H9 (cell line): ENCODE measurements around the gene CDC25A. TPM values are rescaled to one million over a fixed set of nuclear protein-coding genes. Genes with fewer than 3 reads are reported as not detected.

ENCODE experiments used
- DNase-seq: peaks from one replicate; pipeline ENCODE4 v3.0.0-alpha.2; 2017
- H2AFZ ChIP-seq: one replicate; pipeline ENCODE4 v1.6.1; 2013; ENCODE audit warnings: mild to moderate bottlenecking, low read length, control low read depth, moderate library complexity
- H2AK5ac ChIP-seq: 2 replicates; pipeline ENCODE4 v1.6.1; 2013; ENCODE audit warnings: low read length, control low read depth, mixed read lengths; ENCODE audit not compliant: insufficient read length
- H2BK120ac ChIP-seq: one replicate; pipeline ENCODE4 v1.6.1; 2013; ENCODE audit warnings: low read depth, mild to moderate bottlenecking, low read length, control low read depth, inconsistent platforms; ENCODE audit not compliant: poor library complexity, severe bottlenecking
- H2BK12ac ChIP-seq: 2 replicates; pipeline ENCODE4 v1.6.1; 2013; ENCODE audit warnings: low read length, control low read depth, mixed read lengths, low read depth; ENCODE audit not compliant: insufficient read length
- H2BK15ac ChIP-seq: 2 replicates; pipeline ENCODE4 v1.6.1; 2013; ENCODE audit warnings: low read depth, low read length, control low read depth
- H2BK20ac ChIP-seq: one replicate; pipeline ENCODE4 v1.6.1; 2013; ENCODE audit warnings: low read depth, mild to moderate bottlenecking, low read length, control low read depth, inconsistent platforms; ENCODE audit not compliant: poor library complexity, severe bottlenecking
- H2BK5ac ChIP-seq: 2 replicates; pipeline ENCODE4 v1.6.1; 2013; ENCODE audit warnings: low read length, control low read depth, mixed read lengths; ENCODE audit not compliant: insufficient read length
- H3K14ac ChIP-seq: 2 replicates; pipeline ENCODE4 v1.6.1; 2013; ENCODE audit warnings: low read length, control low read depth; ENCODE audit not compliant: insufficient read depth
- H3K18ac ChIP-seq: 2 replicates; pipeline ENCODE4 v1.6.1; 2013; ENCODE audit warnings: low read depth, mild to moderate bottlenecking, mixed read lengths, low read length, control low read depth; ENCODE audit not compliant: insufficient read length
- H3K23ac ChIP-seq: 2 replicates; pipeline ENCODE4 v1.6.1; 2013; ENCODE audit warnings: low read length, control low read depth, mixed read lengths, low read depth; ENCODE audit not compliant: insufficient read length
- H3K23me2 ChIP-seq: 2 replicates; pipeline ENCODE4 v1.6.1; 2013; ENCODE audit warnings: low read depth, mild to moderate bottlenecking, mixed read lengths, low read length, control low read depth; ENCODE audit not compliant: insufficient read length, poor library complexity, severe bottlenecking
- H3K27ac ChIP-seq: 2 replicates; pipeline ENCODE4 v1.5.1; 2013; ENCODE audit warnings: low read length, control low read depth, mixed read lengths, low read depth; ENCODE audit not compliant: insufficient read length
- H3K27me3 ChIP-seq: 2 replicates; pipeline ENCODE4 v1.6.1; 2013; ENCODE audit warnings: low read length, control low read depth, inconsistent platforms; ENCODE audit not compliant: insufficient read depth
- H3K4ac ChIP-seq: 2 replicates; pipeline ENCODE4 v1.6.1; 2013; ENCODE audit warnings: low read depth, mild to moderate bottlenecking, control low read depth, inconsistent platforms, low read length, moderate library complexity
- H3K4me1 ChIP-seq: 2 replicates; pipeline ENCODE4 v1.6.1; 2013; ENCODE audit warnings: low read length, control low read depth, inconsistent platforms; ENCODE audit not compliant: insufficient read depth
- H3K4me2 ChIP-seq: 2 replicates; pipeline ENCODE4 v1.6.1; 2013; ENCODE audit warnings: low read length, control low read depth, mixed read lengths; ENCODE audit not compliant: insufficient read length, insufficient read depth
- H3K56ac ChIP-seq: 2 replicates; pipeline ENCODE4 v1.6.1; 2013; ENCODE audit warnings: low read depth, mild to moderate bottlenecking, mixed read lengths, low read length, control low read depth; ENCODE audit not compliant: insufficient read length
- H3K79me1 ChIP-seq: 2 replicates; pipeline ENCODE4 v1.6.1; 2013; ENCODE audit warnings: low read depth, mild to moderate bottlenecking, moderate library complexity, low read length, control low read depth, inconsistent platforms; ENCODE audit not compliant: insufficient read depth, poor library complexity, severe bottlenecking
- H3K79me2 ChIP-seq: 2 replicates; pipeline ENCODE4 v1.6.1; 2013; ENCODE audit warnings: low read length, control low read depth, inconsistent platforms; ENCODE audit not compliant: insufficient read depth
- H3K9ac ChIP-seq: 2 replicates; pipeline ENCODE4 v1.6.1; 2013; ENCODE audit warnings: low read length, control low read depth, mixed read lengths; ENCODE audit not compliant: insufficient read length; ENCODE audit errors: extremely low read depth
- H3K9me3 ChIP-seq: one replicate; pipeline ENCODE4 v1.6.1; 2013; ENCODE audit warnings: low read depth, low read length, inconsistent platforms; ENCODE audit not compliant: control insufficient read depth
- H3T11ph ChIP-seq: one replicate; pipeline ENCODE4 v1.6.1; 2013; ENCODE audit warnings: mild to moderate bottlenecking, low read length, control low read depth, inconsistent platforms
- H4K20me1 ChIP-seq: one replicate; pipeline ENCODE4 v1.6.1; 2013; ENCODE audit not compliant: control insufficient read depth, insufficient read length, insufficient read depth
- H4K5ac ChIP-seq: 2 replicates; pipeline ENCODE4 v1.6.1; 2013; ENCODE audit warnings: low read depth, mild to moderate bottlenecking, mixed read lengths, low read length, control low read depth; ENCODE audit not compliant: insufficient read length
- H4K8ac ChIP-seq: replicated peaks from 2 replicates; pipeline ENCODE4 v1.6.1; 2013; ENCODE audit warnings: low read length, control low read depth, mixed read lengths, low read depth; ENCODE audit not compliant: insufficient read length
- H4K91ac ChIP-seq: 2 replicates; pipeline ENCODE4 v1.6.1; 2013; ENCODE audit warnings: low read depth, mild to moderate bottlenecking, moderate library complexity, mixed read lengths, low read length, control low read depth; ENCODE audit not compliant: insufficient read length
- H3K27ac Mint-ChIP-seq, 3 experiments: 2 replicates in 2 of 3; 3 replicates in 1 of 3; pipeline ENCODE4 v1.8.0; 2020 to 2021; ENCODE audit warnings: mixed read lengths in 3 of 3, mild to moderate bottlenecking in 1 of 3, moderate library complexity in 1 of 3
- H3K27me3 Mint-ChIP-seq: 2 replicates; pipeline ENCODE4 v1.8.0; 2021; ENCODE audit warnings: low read depth, mild to moderate bottlenecking, moderate library complexity, mixed read lengths
- H3K36me3 Mint-ChIP-seq, 3 experiments: 2 replicates in 2 of 3; 3 replicates in 1 of 3; pipeline ENCODE4 v1.8.0; 2020 to 2021; ENCODE audit warnings: low read depth in 3 of 3, mixed read lengths in 3 of 3; ENCODE audit not compliant: insufficient read depth in 1 of 3
- H3K4me1 Mint-ChIP-seq, 2 experiments: 2 replicates each; pipeline ENCODE4 v1.8.0; 2020; ENCODE audit warnings: mixed read lengths in 2 of 2
- H3K4me3 Mint-ChIP-seq, 2 experiments: 2 replicates in 1 of 2; 3 replicates in 1 of 2; pipeline ENCODE4 v1.8.0; 2020 to 2021; ENCODE audit warnings: mild to moderate bottlenecking in 2 of 2, mixed read lengths in 2 of 2, moderate library complexity in 1 of 2
- H3K9me3 Mint-ChIP-seq, 2 experiments: 2 replicates in 1 of 2; 3 replicates in 1 of 2; pipeline ENCODE4 v1.8.0; 2020; ENCODE audit warnings: mild to moderate bottlenecking in 2 of 2, mixed read lengths in 2 of 2, moderate library complexity in 1 of 2
- CTCF ChIP-seq: fragments of 200-600 bp; sonication (generic); conservative IDR thresholded peaks from 3 replicates; pipeline ENCODE4 v1.8.0; 2021; ENCODE audit warnings: antibody characterized with exemption, mild to moderate bottlenecking
- WGBS: extraction: QIAGEN DNeasy Blood & Tissue Kit; methylation state at CpG from one replicate; pipeline ENCODE4 v1.1.7; 2013; ENCODE audit warnings: missing lambda C conversion rate, low lambda C conversion rate, mixed read lengths; ENCODE audit not compliant: insufficient read length; ENCODE audit errors: extremely low coverage; 5-methylcytosine and 5-hydroxymethylcytosine counted together
- total RNA-seq: library from RNA; stranded (reverse); gene quantifications from 2 replicates; pipeline ENCODE4 v1.2.1, GENCODE V29; 2021

Gene CDC25A
- total RNA-seq, 1 experiment from 2014 or later: 83.3 TPM

- Histone ChIP-seq H3K27me3 (no peaks in the 10 kb centered on the region), H3K4me1 (no peaks in the 10 kb centered on the region), H2BK12ac (no peak overlapping the region), H3K14ac (no peak overlapping the region; the same call in 1 of the 2 replicates), H3T11ph (no peak overlapping the region), H4K8ac (no peak overlapping the region), H3K79me2 (no peaks in the 10 kb centered on the region), H3K23ac (no peak overlapping the region), H2BK15ac (no peak overlapping the region), H3K4me2 (no peak overlapping the region), H4K5ac (no peak overlapping the region), H3K56ac (no peak overlapping the region), H2BK20ac (no peak overlapping the region), H2AK5ac (no peak overlapping the region), H4K20me1 (no peaks in the 10 kb centered on the region), H2BK120ac (no peak overlapping the region), H3K23me2 (no peaks in the 10 kb centered on the region), H3K9me3 (no peaks in the 10 kb centered on the region), H3K27ac (no peak overlapping the region), H3K4ac (no peak overlapping the region), H4K91ac (no peak overlapping the region), H2BK5ac (no peak overlapping the region), H2AFZ (no peak overlapping the region), H3K9ac (no peak overlapping the region), H3K18ac (no peak overlapping the region), H3K79me1 (no peaks in the 10 kb centered on the region)
- H3K4me1 Mint-ChIP-seq: peaks cover 12 to 17% of the 10 kb centered on the region in 2 experiments
- H3K9me3 Mint-ChIP-seq: no peaks in the 10 kb centered on the region
- H3K36me3 Mint-ChIP-seq: no peaks in the 10 kb centered on the region
- no CpG with 5 or more reads among the region's 9 CpGs for WGBS
- H3K27me3 Mint-ChIP-seq: no peaks in the 10 kb centered on the region
- H3K4me3 Mint-ChIP-seq: no peak overlapping the region
- no peak for DNase-seq
- no peak overlapping the region for H3K27ac Mint-ChIP-seq
- no peak for TF ChIP-seq CTCF
These were observed 62.2 kb downstream of the CDC25A start for GRCh38 chr3:48125886-48126622.
